Peyer's patch (tissue), 4 donors: ENCODE results near the gene EGFL7. TPM values are rescaled to one million over a fixed set of nuclear protein-coding genes. Genes with fewer than 3 reads are reported as not detected.
A peak's percentile ranks its signal among the peaks of the same experiment; 100 is the strongest.

Experiments used
- DNase-seq, 3 donors: peaks; one replicate each; pipeline ENCODE4 v3.0.0-alpha.2; 2017 to 2019
- H3K27ac ChIP-seq, 4 donors: fragments of 200-600 bp; sonication (generic); one replicate each; pipeline ENCODE4 v1.5.1; 2016 to 2019
- H3K27me3 ChIP-seq, 2 donors: fragments of 200-600 bp; sonication (generic); one replicate each; pipeline ENCODE4 v1.5.1; 2019
- H3K36me3 ChIP-seq, 3 donors: fragments of 200-600 bp; sonication (generic); one replicate each; pipeline ENCODE4 v1.5.1; 2016 to 2019
- H3K4me1 ChIP-seq, 4 donors: fragments of 200-600 bp; sonication (generic); one replicate each; pipeline ENCODE4 v1.5.1; 2016 to 2019
- H3K4me3 ChIP-seq, 4 donors: fragments of 200-600 bp; sonication (generic); 1 replicate in 3 of 4; 2 replicates in 1 of 4; pipeline ENCODE4 v1.5.1; 2016 to 2019; ENCODE audit warnings: mild to moderate bottlenecking in 1 of 4
- H3K9me3 ChIP-seq, 4 donors: fragments of 200-600 bp; sonication (generic); one replicate each; pipeline ENCODE4 v1.5.1; 2016 to 2019; ENCODE audit warnings: mild to moderate bottlenecking in 1 of 4
- CTCF ChIP-seq, 6 experiments: fragments of 450-650 bp in 4 of 6; fragments of 200-600 bp in 2 of 6; sonication (generic) in 1 of 6; IDR thresholded peaks; one replicate each; pipeline ENCODE4 v1.5.1; 2017 to 2019; ENCODE audit warnings: antibody characterized with exemption in 6 of 6, mild to moderate bottlenecking in 3 of 6, moderate library complexity in 1 of 6
- POLR2A ChIP-seq, 2 donors: fragments of 450-650 bp; IDR thresholded peaks; one replicate each; pipeline ENCODE4 v1.5.1; 2017; ENCODE audit warnings: antibody characterized with exemption in 2 of 2, mild to moderate bottlenecking in 2 of 2, moderate library complexity in 2 of 2
- total RNA-seq, 4 donors: library from RNA; depleted of rRNA; stranded (reverse); fragments of >200 nt; gene quantifications; one replicate each; pipeline ENCODE4 v1.1.0, GENCODE V29; 2016

EGFL7 gene
- total RNA-seq, 4 donors from 2014 or later, result 21.5 to 77.6 (median 46.0) TPM

DNA sequence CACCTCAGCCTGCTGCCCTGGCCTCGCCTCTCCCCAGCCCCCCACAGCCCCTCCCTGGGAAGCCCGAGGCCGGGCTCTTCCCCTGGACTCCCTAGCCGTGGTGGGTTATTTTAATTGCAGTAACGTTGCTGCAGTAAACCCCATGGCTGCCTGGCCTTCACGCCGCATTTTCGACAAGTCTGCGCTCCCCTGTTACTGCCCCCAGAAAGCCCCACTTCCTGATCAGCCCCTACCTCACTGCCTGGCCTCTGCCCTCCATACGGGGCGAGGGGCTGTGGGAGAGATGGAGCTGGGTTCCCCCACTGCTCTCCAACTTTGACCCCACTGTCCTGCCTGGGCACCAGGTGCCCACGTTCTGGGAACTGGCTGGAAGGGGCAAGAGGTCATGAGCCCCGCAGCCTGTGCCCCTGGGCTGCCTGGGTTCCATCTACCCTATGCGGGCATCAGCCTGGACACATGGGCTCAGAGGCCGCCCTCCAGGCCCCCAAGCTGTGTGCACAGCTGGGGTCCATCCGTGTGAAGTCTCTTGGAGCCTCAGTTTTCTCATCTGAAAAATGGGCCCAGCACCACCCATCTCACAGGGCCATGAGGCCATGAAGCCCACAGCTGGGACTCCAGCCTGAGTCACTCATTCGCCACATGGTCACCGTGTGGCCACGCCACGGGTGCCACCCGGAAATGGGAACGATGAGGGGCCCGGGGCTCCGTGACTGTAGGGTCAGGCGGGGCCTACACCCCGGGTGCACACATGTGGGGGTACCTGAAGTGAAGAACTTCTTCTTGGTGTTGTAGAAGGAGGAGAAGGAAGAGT, 11.5 kb downstream of the EGFL7 start:
- DNase-seq, result no peak

DNA sequence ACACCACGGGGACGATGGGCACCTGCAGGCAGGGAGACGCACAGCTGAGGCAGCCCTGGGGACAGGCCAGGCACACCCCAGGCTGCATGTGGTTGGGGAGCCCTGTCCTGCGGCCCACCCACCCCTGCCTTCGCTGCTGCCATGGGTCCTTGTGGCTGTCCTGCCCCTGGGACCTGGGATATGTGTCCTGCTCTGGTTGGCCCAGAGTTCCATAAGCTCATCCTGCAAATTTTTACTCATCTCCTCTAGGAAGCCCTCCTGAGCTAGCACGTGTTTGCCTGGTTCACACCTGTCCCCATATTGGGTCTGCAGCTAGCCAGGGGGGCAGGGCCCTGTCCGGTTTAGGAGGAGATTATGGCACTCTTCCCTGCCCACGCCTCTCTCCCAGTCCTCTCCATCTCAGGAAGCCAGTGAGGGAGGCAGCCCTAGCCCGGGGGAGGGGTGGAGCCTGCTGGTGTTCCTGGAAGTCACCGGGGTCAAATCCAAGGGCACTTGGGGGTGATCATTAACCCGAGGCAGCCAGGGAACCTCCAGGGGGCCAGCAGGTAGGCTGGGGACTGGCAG, 12.2 kb downstream of the EGFL7 start:
- Histone ChIP-seq H3K4me1 (peaks cover 0 to 77% (median 2%) of the 10 kb centered on the region in 4 donors), H3K27ac (peak overlapping the region in 3 of 4 donors; percentile 57 to 91 (median 78)), H3K4me3 (no peak overlapping the region), H3K36me3 (peaks cover 0 to 49% (median 0%) of the 10 kb centered on the region in 3 donors), H3K27me3 (no peaks in the 10 kb centered on the region), H3K9me3 (no peaks in the 10 kb centered on the region)
- peak in 1 of 6 experiments; percentile 3 for TF ChIP-seq CTCF (IDR thresholded peaks at IDR 0.05)
- TF ChIP-seq POLR2A (IDR thresholded peaks at IDR 0.05), result no peak
- peak in 2 of 3 donors; percentile 83 to 87 for DNase-seq

More for the DNA sequence above, 11.5 kb downstream of the EGFL7 start:
- Histone ChIP-seq H3K36me3 (peaks cover 0 to 42% (median 0%) of the 10 kb centered on the region in 3 donors), H3K27me3 (no peaks in the 10 kb centered on the region), H3K4me3 (no peak overlapping the region), H3K27ac (peak overlapping the region in 1 of 4 donors; percentile 91), H3K4me1 (peaks cover 0 to 70% (median 2%) of the 10 kb centered on the region in 4 donors), H3K9me3 (no peaks in the 10 kb centered on the region)
- no peak for TF ChIP-seq CTCF (IDR thresholded peaks at IDR 0.05)
- no peak for TF ChIP-seq POLR2A (IDR thresholded peaks at IDR 0.05)

- H3K4me1 ChIP-seq, result peaks cover 0 to 80% (median under 1%) of the 10 kb centered on the region in 4 donors
- H3K27ac ChIP-seq, result peak overlapping the region in 3 of 4 donors; percentile 57 to 91 (median 78)
- TF ChIP-seq CTCF (IDR thresholded peaks at IDR 0.05) (peak in 1 of 6 experiments; percentile 13), POLR2A (IDR thresholded peaks at IDR 0.05) (peak; percentile 33 to 64)
- H3K4me3 ChIP-seq, result peak overlapping the region in 1 of 4 donors; percentile 10
- H3K9me3 ChIP-seq, result no peaks in the 10 kb centered on the region
- DNase-seq, result peak in 2 of 3 donors; percentile 74 to 79
- H3K27me3 ChIP-seq, result no peaks in the 10 kb centered on the region
- H3K36me3 ChIP-seq, result peaks cover 0 to 49% (median 0%) of the 10 kb centered on the region in 3 donors
Observed at GRCh38 chr9:136675477-136676296, 13.0 kb downstream of the EGFL7 start.

DNA sequence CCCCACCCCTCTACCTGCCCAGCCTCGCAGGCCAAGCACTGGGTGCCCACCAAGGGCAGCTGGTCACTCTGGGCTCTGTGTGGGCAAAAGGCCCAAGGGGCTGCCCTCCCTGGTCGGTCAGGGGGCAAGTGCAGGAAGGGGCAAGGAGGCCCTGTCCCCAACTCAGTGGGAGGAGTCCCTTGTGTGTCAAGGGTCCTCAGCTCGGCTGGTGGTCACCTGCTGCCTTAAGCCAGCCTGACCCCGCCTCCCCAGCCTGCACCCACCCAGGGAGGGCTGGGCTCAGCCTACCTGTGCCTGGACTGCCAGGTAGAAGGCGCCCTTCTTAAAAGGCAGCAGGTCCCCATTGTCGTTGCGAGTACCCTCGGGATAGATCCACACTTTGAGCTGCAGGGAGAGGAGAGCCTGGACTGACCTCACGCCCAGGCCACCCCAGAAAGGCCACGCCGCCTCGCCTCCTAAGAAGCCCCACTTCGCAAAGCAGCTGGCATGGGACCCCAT, 13.6 kb downstream of the EGFL7 start:
- peaks cover 0 to 78% (median 0%) of the 10 kb centered on the region in 4 donors for H3K4me1 ChIP-seq

More for the DNA sequence above, 13.6 kb downstream of the EGFL7 start:
- Histone ChIP-seq H3K27me3 (no peaks in the 10 kb centered on the region), H3K27ac (peak overlapping the region in 3 of 4 donors; percentile 57 to 91 (median 78)), H3K36me3 (peaks cover 0 to 49% (median 0%) of the 10 kb centered on the region in 3 donors), H3K9me3 (no peaks in the 10 kb centered on the region), H3K4me3 (peak overlapping the region in 1 of 4 donors; percentile 10)
- no peak for TF ChIP-seq POLR2A (IDR thresholded peaks at IDR 0.05)
- no peak for TF ChIP-seq CTCF (IDR thresholded peaks at IDR 0.05)
- DNase-seq, result no peak
